Measurements from ENCODE around the gene IGSF3.

The IGSF3 gene

DNA sequence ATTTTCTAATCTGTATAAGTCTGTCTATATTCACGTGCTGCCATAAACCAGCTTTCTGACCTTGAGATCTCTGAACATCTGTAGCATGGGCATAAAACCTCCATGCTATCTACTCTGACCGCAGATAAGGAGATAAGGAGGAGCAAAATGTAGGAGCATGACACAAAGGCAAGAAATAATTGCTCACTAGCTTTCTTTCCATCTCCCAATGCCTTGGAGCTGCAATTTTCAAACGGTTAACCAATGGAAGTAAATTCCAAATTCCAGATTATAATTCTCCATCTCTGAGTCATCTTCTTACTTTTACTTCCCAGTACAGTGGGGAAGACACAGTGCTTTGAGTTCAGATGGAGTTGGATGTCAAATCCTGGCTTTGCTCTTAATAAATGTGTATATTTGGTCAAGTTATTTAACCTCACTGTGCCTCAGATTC is 138.3 kb downstream of the IGSF3 start:
- DNase-seq (ENCODE audit: low read depth, low spot score), result no peak

GRCh38 chr1:116528329-116529083 is 139.0 kb downstream of the IGSF3 start:
- DNase-seq (ENCODE audit: low read depth, low spot score), result no peak

GRCh38 chr1:116525440-116525839 is 142.1 kb downstream of the IGSF3 start:
- no peak for DNase-seq (ENCODE audit: low read depth, low spot score)
